ENCODE data around the gene AP2S1.
"Not testable (repeated sequence)": the region's sequence is repeated elsewhere in the genome, so short reads cannot be mapped to it uniquely, and the experiment has no call there.

AP2S1 gene

DNA sequence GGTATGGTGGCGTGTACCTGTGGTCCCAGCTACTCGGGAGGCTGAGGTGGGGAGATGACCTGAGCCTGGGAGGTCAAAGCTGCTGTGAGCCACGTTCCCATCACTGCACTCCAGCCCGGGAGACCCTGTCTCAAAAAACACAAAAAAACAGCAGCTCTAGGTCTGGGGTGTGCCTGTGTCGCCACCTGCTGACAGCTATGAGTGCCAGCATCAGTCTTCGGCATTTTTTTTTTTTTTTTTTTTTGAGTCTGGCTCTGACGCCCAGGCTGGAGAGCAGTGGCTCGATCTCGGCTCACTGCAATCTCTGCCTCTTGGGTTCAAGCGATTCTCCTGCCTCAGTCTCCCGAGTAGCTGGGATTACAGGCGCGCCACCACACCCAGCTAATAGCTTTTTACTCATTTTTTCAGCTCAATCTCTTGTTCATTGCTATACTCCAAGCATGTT lies 10.1 kb downstream of the AP2S1 start:
- no peak for DNase-seq (ENCODE audit: low read depth)

DNA sequence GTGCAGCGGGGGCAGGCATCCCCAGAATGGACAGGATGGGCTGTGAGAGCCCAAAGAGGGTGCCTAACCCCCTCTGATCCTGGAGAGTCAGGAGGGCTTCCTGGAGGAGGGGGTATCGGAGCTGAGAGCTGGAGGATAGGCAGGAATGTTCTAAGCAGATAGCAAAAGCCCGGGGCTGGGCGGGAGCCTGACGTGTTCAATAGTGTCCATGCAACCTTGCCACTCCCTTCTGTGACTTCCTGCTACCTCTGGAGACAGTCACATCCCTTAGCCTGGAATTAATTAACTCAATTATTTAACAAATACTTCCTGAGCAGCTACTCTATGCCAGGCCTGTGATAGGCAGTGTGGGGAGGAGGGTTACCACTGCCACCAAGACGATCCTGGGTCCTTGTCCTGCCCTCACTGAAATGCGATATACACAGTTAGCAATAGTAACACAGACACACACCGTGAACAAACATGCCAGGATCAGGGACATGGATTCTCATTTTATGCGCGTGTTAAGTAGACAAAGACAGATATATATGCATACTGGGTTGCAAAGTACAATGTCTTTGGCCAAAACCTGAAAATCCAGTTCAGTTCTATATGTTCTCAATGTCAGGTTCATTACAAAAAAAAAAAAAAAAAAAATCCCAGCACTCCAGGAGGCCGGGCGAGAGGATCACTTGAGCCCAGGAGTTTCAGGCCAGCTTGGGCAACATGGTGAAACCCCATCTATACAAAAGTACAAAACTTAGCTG lies 10.7 kb downstream of the AP2S1 start:
- no peak for DNase-seq (ENCODE audit: low read depth)

DNA sequence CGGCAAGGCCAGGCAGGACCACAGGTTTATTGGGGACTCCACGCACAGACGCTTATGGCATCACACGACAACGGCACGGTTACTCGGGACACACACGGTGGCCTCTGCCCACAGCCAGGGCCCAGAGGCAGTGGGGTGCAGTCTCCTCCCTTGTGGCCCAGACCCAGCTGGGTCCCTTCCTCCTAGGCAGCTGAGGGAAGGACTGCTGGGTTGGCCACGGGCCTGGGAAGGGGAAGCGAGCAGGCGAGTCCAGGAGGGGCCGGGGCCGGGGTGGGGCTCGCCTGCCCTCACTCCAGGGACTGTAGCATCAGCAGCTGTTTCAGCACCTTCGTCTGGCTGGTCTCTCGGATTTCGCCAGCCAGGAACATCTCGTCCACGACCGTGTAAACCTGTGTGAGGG lies 12.5 kb downstream of the AP2S1 start:
- no peak for DNase-seq (ENCODE audit: low read depth)

DNA sequence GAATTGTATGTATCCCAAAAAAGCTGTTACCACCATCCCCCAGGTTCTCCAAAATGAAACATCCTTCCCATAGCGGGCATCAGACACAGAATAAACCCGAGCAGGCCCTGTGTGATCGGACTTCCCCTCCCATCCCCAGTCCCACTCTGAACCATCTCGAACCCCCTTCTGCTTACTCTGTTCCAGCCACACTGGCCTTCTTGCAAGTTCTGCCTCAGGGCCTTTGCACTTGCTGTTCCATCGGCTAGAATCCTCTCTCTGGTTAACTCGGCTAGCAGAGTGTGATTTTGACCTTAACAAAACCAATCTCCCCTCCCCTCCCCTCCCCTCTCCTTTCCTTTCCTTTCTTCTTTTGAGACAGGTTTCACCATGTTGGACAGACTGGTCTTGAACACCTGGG lies 15.7 kb downstream of the AP2S1 start:
- no peak for DNase-seq (ENCODE audit: low read depth)

DNA sequence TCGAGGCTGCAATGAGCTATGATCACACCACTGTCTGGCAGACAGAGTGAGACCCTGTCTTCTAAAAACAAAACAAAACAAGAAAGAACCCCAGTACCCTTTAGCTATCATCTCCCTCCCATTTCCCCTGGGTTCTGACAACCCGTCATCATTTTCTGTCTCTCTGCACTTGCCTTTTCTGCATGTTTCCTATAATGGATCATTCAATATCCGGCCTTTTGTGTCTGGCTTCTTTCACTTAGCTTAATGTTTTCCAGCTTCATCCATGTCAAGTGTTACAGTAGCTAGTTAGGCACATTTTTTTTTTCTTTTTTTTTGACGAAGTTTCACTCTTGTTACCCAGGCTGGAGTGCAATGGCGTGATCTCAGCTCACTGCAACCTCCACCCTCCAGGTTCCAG lies 16.5 kb downstream of the AP2S1 start:
- DNase-seq (ENCODE audit: low read depth), result no peak

DNA sequence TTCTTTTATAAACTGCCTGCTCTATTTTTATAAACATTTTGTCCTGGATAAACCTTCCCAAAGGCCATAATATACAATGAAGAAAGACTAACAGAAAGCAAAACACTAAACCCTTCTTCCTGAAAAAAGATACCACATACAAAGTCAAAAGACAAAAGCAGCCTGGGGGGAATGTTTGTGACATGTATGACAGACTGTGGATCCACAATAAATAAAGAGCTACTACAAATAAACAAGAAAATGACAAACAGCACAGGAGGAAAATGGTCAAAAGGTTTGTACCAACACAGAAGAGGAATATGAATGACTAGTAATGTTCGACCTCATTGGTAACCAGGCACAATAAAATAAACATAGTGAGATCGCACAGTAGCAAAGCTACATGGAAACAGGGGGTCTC lies 19.8 kb downstream of the AP2S1 start:
- DNase-seq (ENCODE audit: low read depth), result no peak

DNA sequence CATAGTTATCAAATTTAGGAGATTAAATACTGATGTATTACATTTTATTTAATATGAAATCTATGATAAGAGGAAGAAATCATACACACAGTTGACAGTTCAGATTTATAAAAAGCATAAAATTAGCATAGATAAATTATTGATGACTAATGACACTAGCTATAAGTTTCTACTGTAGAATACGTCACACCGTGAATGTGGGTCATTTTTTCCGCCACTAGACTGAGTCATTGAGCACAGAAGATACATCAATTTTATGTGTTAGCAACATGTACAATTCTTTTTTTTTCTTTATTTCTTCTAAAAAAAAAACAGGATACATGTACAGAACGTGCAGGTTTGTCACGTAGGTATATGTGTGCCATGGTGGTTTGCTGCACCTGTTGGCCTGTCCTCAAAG lies 22.2 kb downstream of the AP2S1 start:
- DNase-seq (ENCODE audit: low read depth), result no peak

DNA sequence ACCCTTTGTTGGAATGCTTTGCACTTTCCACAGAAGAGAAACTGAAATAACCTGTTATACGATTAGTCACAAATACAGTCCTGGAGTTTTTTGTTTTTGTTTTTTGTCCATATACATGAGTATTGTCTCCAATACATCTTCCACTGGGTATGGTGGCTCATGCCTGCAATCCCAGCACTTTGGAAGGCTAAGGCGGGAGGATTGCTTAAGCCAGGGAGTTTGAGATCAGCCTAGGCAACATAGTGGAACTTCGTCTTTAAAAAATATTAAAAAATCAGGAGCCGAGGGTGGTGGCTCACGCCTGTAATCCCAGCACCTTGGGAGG lies 25.0 kb downstream of the AP2S1 start:
- no peak for DNase-seq (ENCODE audit: low read depth)

DNA sequence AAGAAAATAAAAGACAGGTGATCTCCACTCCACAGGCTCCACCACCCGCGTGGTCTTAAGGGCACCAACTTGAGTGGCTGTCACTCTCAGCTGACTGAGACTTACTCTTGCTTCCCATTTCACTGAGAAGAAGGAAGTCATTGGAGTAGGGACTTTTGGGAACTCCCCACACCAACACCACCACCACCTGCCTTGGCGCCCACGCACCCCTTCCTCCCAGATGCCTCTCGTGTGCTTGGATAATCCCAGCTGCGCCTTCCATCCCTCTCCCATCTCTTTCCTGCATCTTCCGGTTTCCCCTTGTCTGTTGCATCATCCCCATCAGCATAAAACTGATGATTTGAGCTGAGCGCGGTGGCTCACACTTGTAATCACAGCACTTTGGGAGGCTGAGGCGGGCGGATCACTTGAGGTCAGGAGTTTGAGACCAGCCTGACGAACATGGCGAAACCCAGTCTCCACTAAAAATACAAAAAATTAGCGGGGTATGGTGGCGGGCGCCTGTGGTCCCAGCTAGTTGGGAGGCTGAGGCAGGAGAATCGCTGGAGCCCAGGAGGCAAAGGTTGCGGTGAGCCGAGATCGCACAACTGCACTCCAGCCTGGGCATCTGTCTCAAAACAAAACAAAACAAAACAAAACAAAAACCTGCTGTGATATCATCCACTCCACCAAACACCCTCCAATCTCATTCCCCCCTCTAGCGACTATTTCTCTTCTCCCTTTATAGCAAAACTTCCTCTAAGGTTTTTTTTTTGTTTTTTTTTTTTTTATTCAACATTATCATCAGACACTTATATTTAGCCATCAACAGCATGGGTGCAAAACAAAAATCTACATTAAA lies 25.5 kb downstream of the AP2S1 start:
- DNase-seq (ENCODE audit: low read depth), result no peak

DNA sequence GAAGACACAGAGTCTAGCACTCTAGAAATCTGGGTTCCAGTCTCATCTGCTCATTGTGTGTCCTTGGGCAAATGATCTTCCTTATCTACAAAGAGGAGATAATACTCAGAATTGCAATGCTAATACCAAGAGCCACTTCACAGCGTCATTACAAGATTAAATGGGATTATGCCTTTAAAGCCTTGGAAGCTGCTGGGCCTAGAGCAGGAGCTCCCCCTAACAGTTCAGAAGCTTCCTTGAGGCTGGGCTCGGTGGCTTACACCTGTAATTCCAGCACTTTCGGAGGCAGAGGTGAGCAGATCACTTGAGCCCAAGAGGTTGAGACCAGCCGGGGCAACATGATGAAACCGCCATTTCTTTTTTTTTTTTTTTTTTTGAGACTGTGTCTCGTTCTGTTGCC lies 27.6 kb downstream of the AP2S1 start:
- DNase-seq (ENCODE audit: low read depth), result no peak

DNA sequence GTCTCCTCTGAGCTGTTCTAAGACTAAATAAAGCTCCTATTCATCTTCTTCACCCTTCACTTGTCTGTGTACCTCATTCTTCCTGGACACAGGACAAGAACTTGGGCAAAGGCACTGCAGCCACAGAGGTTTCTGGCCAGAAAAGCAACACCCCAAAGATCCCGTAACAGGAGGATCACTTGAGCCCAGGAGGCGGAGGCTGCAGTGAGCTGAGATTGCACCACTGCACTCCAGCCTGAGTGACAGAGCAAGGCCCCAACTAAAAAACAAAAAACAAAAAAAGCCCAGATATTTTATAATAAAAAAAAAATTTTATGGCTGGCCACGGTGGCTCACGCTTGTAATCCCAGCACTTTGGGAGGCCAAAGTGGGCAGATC lies 28.2 kb downstream of the AP2S1 start:
- DNase-seq (ENCODE audit: low read depth), result not testable (repeated sequence)

DNA sequence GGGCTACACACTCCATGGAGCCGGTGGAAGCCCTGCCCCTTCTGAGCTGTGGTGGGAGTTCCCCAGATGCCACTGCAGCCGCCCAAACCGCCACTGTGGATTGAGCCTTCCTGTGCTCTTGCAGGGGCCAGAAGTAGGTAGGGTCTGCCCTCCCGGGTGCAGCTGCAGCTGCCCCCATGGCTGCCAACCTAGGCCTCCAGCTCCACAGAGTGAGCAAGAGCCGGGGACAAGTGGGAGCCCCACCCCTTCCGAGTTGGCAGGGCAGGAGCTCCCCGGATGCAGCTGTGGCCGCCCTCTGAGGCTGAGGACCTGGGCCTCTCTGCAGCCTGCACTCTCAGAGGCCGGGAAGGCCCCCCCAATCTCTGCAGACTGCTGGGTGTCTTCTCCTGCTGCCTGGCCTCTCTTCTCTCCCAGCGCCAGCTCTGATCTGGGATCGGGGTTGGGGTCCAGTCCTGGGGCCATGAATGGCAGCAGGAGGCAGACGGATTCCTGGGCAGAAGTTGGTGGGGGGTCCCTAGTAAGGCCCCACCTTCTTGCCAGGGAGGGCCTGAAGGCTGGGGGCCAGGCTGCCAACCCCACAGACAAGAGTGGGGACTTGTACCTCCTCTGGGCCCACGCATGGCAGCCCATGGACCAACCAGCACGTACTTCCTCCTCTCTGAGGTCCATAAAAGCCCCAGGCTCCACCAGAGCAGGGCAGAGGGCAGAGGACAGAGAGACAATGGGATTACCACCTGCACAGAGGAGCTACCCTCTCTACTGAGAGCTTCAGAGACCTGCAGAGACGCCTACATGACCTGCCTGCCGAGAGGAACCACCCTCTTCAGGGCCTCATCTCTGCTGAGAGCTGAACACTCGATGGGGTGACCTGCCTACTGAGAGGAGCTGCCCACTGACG lies 28.9 kb downstream of the AP2S1 start:
- DNase-seq (ENCODE audit: low read depth), result no peak

DNA sequence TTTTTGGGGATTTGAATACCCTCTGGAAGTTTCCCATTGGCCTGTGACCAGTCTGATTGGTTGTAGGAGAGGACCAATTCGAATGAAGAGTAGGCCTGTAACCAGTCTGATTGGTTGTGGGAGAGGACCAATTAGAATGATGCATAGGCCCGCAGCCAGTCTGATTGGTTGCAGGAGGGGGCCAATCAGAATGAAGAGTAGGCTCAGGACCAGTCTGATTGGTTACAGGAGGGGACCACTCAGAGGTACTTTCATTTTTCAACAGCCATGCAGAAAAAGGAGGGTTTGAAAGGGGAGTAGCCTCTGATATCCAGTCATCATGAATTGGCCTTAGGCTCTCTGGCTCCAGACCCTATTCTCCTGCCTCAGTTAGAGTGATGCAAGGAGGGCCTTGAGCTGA lies 31.8 kb downstream of the AP2S1 start:
- DNase-seq (ENCODE audit: low read depth), result no peak

DNA sequence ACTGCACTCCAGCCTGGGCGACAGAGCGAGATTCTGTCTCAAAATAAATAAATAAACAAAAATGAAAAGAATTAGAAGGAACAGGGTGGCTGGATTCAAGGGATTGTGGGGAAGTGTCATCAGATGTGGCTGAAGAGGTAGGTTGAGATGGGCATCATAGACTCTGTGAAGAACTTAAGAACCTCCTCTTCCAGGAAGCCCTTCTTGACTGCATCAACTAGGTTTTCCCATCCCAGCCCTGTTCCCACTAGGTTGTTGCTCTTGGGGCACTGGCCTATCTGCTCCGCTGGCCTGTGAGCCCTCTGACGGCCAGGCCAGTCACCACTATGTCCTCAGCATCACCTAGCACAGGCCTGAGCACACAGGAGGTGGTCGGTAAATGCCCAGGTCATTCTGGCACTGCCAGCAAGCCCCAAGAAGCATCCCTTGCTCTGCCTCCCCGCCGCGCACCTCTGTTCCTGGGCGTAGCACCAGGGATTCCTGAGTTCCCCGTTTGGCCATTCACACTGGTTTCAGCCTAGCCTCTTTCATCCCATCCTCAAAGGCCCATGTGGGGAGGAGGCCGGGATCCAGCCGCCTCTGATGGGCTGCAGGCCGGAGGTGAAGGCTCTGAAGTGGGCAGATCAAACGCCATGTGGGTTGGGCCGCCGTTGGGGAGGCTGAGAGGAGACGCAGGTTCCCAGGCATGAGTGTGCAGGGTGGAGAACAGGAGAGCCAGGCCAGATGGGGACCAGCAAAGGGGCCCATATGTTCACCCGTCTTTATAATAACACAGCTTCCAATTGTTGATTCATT lies 34.6 kb downstream of the AP2S1 start:
- DNase-seq (ENCODE audit: low read depth), result no peak

DNA sequence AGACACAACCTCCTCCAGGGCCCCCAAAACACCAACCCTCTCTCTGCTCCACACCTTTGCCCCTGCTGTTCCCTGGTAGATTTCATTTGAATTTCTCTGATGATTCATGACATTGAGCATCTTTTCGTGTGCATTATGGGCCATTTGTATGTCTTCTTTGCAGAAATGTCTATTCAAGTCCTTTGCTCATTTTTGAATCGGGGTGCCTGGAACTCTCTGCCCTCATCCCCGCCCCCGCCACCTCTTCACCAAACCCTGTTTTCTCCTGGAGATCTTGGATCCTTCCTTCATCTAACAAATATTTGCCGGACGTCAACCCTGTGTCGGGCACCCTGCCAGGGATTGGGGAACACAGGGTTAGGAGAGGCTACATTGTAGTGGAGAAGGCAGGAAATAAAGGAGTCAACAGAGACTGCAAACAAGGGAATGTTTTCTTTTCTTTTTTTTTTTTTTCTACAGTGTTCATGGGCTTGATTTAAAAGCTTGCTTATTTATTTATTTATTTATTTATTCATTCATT lies 36.7 kb downstream of the AP2S1 start:
- no peak for DNase-seq (ENCODE audit: low read depth)

DNA sequence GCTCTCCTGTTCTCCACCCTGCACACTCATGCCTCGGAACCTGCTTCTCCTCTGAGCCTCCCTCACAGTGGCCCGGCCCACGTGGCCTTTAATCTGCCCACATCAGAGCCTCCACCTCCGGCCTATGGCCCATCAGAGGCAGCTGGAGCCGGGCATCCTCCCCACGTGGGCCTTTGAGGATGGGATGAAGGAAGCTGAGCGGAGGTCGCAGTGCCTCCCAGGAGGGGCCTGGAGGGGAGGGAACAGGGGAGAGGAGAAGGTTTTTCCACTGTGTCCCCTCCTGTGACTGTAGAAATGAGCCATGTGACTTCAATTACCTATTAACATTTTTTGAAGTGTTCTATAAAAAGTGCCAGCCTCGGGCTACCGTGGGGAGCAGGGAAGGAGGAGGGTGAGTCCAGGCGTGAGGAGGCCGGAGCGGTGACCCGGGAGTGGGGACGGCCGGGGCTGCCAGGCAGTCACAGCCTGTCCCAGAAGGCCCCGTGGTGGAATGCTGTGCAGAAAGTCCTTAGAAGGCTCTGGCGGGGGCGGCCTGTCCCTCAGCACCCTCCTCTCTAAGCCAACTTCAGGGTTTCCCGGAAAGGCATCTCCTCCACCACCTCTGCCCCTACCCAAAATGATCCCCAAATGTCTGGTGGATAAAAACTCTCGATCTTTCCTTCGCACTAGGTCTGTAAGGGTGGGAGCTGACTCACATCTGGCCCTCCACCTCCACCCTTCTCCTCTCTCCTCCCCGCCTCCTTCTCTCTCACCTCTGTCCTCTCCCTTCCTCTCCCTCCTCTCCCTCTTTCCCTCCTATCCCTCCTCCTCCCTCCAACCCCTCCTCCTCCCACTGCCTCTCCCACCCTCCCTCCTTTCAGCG lies 37.4 kb downstream of the AP2S1 start:
- DNase-seq (ENCODE audit: low read depth), result no peak

DNA sequence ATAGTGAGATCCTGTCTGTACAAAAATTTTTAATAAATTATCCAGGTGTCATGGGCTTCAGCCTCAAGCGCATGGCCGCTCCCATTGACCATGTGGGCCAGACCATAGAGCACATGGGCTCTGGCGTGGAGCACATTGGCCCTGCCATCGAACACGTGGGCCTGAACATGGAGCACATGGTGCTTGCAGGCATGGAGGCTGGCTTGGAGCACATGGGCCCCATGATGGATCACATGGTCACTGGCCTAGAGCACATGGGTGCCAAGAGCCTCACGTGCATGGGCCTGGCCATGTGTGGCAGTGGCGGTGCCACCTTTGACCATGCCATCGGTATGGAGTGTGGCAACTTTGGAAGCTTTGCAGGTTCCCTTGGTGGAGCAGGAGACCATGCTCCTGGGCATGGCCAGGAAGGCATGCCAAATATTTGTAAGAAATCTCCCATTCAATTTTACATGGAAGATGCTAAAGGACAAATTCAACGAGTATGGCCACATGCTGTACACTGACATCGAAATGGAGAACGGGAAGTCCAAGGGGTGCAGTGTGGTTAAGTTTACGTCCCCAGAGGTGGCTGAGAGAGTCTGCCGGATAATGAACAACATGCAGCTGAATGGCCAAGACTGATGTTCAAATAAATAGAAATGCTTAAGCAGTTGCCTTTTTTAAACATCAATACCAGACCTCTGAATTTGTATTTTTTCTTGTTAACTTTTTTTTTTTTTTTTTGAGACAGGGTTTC lies 40.9 kb downstream of the AP2S1 start:
- no peak for DNase-seq (ENCODE audit: low read depth)

DNA sequence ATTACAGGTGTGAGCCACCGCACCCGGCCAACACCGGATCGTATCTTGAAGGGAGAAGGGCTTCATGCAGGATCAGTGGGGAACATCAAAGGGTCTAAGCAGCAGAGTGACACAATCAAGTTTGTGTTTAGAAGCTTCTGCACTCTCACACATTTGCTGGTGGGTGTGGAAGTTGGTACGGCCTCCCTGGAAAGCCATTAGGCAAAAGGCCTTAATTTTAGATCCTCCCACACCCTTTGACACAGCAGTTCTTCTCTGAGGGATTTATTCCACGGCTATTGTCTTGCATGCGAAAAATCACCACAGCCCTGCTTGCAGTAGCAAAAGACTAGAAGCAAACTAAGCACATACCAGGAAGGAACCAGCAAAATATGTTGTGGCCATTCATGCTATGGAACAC lies 44.0 kb downstream of the AP2S1 start:
- no peak for DNase-seq (ENCODE audit: low read depth)

DNA sequence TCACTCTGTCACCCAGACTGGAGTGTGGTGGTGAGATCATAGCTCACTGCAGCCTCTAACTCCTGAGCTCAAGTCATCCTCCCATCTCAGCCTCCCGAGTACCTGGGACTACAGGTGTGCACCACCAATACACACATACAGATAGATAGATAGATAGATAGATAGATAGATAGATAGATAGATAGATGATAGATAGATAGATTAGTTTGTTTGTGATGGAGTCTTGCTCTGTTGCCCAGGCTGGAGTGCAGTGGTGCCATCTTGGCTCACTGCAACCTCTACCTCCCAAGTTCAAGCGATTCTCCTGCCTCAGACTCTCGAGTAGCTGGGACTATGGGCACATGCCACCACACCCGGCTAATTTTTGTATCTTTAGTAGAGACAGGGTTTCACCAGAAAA lies 46.2 kb downstream of the AP2S1 start:
- not testable (repeated sequence) for DNase-seq (ENCODE audit: low read depth)

DNA sequence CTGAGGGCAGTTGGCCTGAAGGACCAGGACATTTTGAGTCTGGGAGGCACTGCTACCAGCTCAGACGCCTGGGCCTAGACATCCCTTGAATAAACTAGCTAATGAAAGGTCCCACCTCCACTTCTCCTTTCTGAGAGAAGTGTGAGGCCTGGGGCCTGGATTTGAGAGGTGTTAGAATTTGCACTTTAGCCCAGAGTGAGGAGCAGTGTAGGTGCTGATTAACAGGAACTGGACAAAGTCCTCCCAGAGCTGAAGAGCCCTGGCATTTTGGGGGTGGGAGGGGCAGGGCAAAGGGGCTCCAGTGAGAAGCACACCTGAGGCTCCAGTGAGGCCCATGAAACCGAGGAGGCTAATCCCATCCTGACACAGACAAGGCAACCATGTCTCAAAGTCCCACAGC lies 47.1 kb downstream of the AP2S1 start:
- DNase-seq (ENCODE audit: low read depth), result no peak

Measured in stimulated activated CD8-positive, alpha-beta memory T cell treated with anti-CD3 and anti-CD28 coated beads, Interleukin-15, amount 100 ng/mL, for 24 hours (primary cell).